Measurements from ENCODE around the gene TMC2. TPM values are rescaled to one million over a fixed set of nuclear protein-coding genes. Genes with fewer than 3 reads are reported as not detected.

Gene TMC2
- total and polyA plus RNA-seq, 2 of the 8 experiments (the other 6 are each of a cell fraction or from before 2014, with no cell fraction given): not detected

- TF ChIP-seq SUZ12 (IDR thresholded peaks at IDR 0.05; ENCODE audit: low read length) (no peak), BCL11A (IDR thresholded peaks at IDR 0.05; ENCODE audit: low read depth in 2 of 2, low read length in 2 of 2) (no peak), PHF8 (conservative IDR thresholded peaks at IDR 0.05; ENCODE audit: low read depth, low read length) (no peak)
Observed at GRCh38 chr20:2599288-2600006, 63.1 kb downstream of the TMC2 start (continued).

Measured in H1 (cell line).